ENCODE results near the gene TLE2. TPM values are rescaled to one million over a fixed set of nuclear protein-coding genes. Genes with fewer than 3 reads are reported as not detected.

Gene TLE2
- total RNA-seq, 1 experiment from 2014 or later = 35.6 TPM

GRCh38 chr19:3003046-3003445, 26.0 kb downstream of the TLE2 start:
- ChIA-PET RAD21 (ENCODE audit: low non-redundant PET in 1 of 2, low total read pairs in 2 of 2, uncharacterized antibody in 2 of 2, unreplicated experiment in 2 of 2) (no interaction called here), CTCF (no interaction called here), POLR2A (no interaction called here)
- Histone ChIP-seq H3K36me3 (ENCODE audit: control insufficient read depth in 1 of 2, insufficient read depth in 2 of 2, low read length in 2 of 2) (no peaks in the 10 kb centered on the region; a peak in 1 of 4 replicates), H3K9me2 (ENCODE audit: insufficient read depth) (no peaks in the 10 kb centered on the region), H2AFZ (ENCODE audit: low read depth, low read length, poor library complexity, severe bottlenecking) (no peak overlapping the region), H3K9me3 (ENCODE audit: control insufficient read depth in 1 of 2, insufficient read depth in 1 of 2, low read depth in 1 of 2, low read length in 2 of 2) (no peaks in the 10 kb centered on the region), H3K4me1 (ENCODE audit: control insufficient read depth in 1 of 2, insufficient read depth in 2 of 2, low read length in 2 of 2) (peaks cover 0 to 3% of the 10 kb centered on the region in 2 experiments; a peak in 1 of 4 replicates), H3K27me3 (ENCODE audit: insufficient read depth, low read length) (no peaks in the 10 kb centered on the region), H3K4me2 (ENCODE audit: low read length) (no peak overlapping the region), H3K79me2 (ENCODE audit: insufficient read depth, low read length) (no peaks in the 10 kb centered on the region), H3K27ac (ENCODE audit: low read depth, low read length) (no peak overlapping the region), H4K20me1 (ENCODE audit: insufficient read depth) (no peaks in the 10 kb centered on the region), H3K4me3 (replicated peaks in 1 of 2; ENCODE audit: low read depth in 1 of 2, low read length in 2 of 2) (no peak overlapping the region), H3K9ac (ENCODE audit: low read length) (no peak overlapping the region)
- ATAC-seq = no peak
- no peak for DNase-seq (ENCODE audit: low read depth, low spot score)
- no TSS peak for BruUV-seq (replicated peaks)
- intact Hi-C loops (cut with micrococcal nuclease) = no loop called here
- TF ChIP-seq SP1 (IDR thresholded peaks at IDR 0.05; ENCODE audit: low read depth) (no peak), SIN3A (IDR thresholded peaks at IDR 0.05; ENCODE audit: low read depth) (no peak), TCF7L2 (IDR thresholded peaks at IDR 0.05; ENCODE audit: borderline replicate concordance, extremely low read depth, insufficient read depth, insufficient read length) (no peak), EZH2 (IDR thresholded peaks at IDR 0.05) (no peak), FOSL1 (IDR thresholded peaks at IDR 0.05; ENCODE audit: low read depth) (no peak), ZFX (IDR thresholded peaks at IDR 0.05) (no peak), POLR2A (IDR thresholded peaks at IDR 0.05; ENCODE audit: borderline replicate concordance, extremely low read depth, insufficient read depth, insufficient read length) (no peak), YY1 (IDR thresholded peaks at IDR 0.05; ENCODE audit: extremely low read depth, insufficient replicate concordance, low read depth, low read length) (no peak), ELF1 (IDR thresholded peaks at IDR 0.05; ENCODE audit: borderline replicate concordance, low read depth) (no peak), CBX3 (IDR thresholded peaks at IDR 0.05; ENCODE audit: low read depth) (no peak), MAX (IDR thresholded peaks at IDR 0.05) (no peak), ZBTB33 (IDR thresholded peaks at IDR 0.05; ENCODE audit: extremely low read depth, insufficient replicate concordance, low read length) (no peak), CTCF (IDR thresholded peaks at IDR 0.05 in 2 of 3, conservative IDR thresholded peaks at IDR 0.05 in 1 of 3; ENCODE audit: borderline replicate concordance in 1 of 3, insufficient read depth in 1 of 3, low read depth in 2 of 3, low read length in 2 of 3) (no peak), CEBPB (IDR thresholded peaks at IDR 0.05; ENCODE audit: low read depth) (no peak), JUND (IDR thresholded peaks at IDR 0.05) (no peak), SRF (IDR thresholded peaks at IDR 0.05; ENCODE audit: low read depth) (no peak), EZH2phosphoT487 (IDR thresholded peaks at IDR 0.05; ENCODE audit: borderline replicate concordance) (no peak), ZNF274 (IDR thresholded peaks at IDR 0.05; ENCODE audit: low read depth, low read length) (no peak)

All from HCT116 (cell line).